HG02884 (cell line): ENCODE data around the gene SLC43A3.

Experiments
- ATAC-seq: cut with Tn5 transposase; IDR thresholded peaks from one replicate; pipeline ENCODE4 v1.9.1; 2021; ENCODE audit warnings: mild to moderate bottlenecking, moderate library complexity; ENCODE audit not compliant: unreplicated experiment

Gene SLC43A3

GRCh38 chr11:57390535-57390934, 36.4 kb downstream of the SLC43A3 start, which contains the start of gene PRG2:
PRG2 (minus strand) TSS chr11:57390650; CDS start chr11:57389944, 706 bp downstream.
- no peak for ATAC-seq

- ATAC-seq = no peak
These were observed 39.5 kb downstream of the SLC43A3 start for GRCh38 chr11:57387289-57388030.

- ATAC-seq = no peak
These were observed 40.6 kb downstream of the SLC43A3 start for GRCh38 chr11:57386178-57386940.

GRCh38 chr11:57380975-57381374, 45.9 kb downstream of the SLC43A3 start, which contains the start of gene PRG3:
PRG3 (minus strand) TSS chr11:57381150; CDS start chr11:57380708, 442 bp downstream.
- no peak for ATAC-seq

GRCh38 chr11:57379732-57380131, 47.2 kb downstream of the SLC43A3 start:
- no peak for ATAC-seq

GRCh38 chr11:57378186-57378585, 48.7 kb downstream of the SLC43A3 start:
- ATAC-seq = no peak

DNA sequence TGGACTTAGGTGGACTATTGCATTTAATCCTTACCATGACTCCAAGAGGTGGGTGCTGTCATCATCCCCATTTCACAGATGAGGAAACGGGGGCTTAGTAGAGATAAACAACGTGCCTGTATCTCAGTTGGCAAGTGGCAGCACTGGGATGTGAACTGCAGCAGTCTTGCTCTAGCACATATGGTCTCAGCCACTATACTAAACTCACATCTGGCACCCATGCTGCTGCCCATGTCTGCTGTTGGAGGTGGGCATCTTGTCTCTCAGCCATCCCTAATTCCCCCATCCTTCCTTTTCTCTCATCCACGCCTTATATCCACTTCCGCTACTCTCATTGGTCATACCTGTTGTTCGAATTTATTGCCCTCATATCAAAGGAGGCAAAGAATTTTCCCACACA, 49.8 kb downstream of the SLC43A3 start:
- ATAC-seq = no peak

DNA sequence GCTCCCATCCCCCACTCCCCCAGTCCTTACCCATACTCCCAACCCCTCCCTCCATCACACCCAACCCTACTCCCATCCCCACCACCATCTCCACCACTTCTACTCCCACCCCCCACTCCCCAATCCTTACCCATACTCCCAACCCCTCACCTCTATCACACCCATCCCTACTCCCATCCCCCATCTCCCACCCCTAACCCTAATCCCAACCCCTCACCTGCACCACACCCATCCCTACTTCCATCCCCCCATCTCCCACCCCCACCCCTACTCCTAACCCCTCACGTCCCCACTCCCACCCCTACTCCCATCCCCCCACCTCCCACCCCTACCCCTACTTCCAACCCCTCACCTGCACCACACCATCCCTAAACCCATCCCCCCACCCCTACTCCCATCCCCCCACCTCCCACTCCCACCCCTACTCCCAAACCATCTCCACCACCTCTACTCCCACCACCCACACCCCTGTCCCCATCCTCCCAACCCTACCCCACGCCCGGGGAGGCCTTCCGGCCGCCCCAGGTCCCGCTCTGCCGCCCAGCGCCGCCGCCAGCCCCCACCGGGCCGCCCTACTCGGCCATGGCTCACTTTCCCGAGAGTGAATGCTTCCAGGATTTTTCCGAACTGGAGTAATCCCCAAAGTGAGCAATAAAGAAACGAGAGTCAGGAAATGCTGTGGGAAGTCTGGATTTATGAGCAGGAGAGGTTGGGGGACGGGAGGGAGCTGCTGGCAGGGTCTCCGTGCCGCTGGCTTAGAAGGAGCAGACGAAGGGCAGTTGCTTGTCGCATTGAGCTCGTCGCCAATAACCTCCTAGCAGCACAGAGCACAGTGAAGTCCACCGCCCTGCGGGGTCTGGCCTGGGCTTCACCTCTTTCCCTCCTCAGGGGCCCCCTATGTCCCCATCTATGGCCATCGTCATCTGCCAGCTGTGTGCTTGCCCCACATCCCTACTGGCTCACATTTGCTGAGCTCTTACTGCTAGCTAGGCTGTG, 50.5 kb downstream of the SLC43A3 start:
- ATAC-seq = no peak

DNA sequence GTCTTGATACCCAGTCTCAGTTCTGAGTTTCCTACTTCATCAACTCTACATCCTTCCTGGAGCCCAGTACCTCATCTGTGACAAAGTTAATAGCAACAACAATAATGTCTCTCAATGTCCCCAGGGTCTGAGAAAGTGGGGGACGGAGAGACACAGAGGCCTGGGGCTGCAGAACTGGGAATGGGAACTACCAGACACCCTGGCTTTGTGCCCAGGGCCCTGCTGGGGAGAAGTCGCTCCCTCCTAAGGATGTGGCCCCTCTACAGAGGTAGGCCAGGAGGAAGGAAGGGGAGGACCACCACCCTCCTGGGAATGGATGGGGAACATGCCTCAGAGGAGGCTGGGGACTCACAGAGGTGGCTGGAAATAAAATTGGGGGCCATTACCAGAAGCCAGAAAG, 51.4 kb downstream of the SLC43A3 start:
- no peak for ATAC-seq

DNA sequence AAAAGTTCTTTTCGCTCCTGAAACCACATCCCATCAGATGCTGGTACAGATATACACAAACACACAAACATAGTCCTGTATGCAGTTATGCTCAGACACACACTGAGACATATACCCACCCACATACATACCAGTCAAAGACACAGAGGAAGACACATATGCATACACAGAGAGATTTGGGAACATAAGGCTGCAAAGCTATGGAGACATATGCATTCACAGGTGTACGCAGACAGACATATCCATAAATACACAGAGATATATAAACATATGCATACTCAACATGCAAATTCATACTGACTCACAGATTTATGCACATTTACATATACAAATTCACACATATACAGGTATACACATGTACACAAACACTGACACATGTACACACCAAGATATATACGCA, 52.0 kb downstream of the SLC43A3 start:
- no peak for ATAC-seq

GRCh38 chr11:57373146-57373545, 53.8 kb downstream of the SLC43A3 start:
- no peak for ATAC-seq

GRCh38 chr11:57370941-57371340, 56.0 kb downstream of the SLC43A3 start:
- ATAC-seq = no peak

GRCh38 chr11:57370251-57370650, 56.7 kb downstream of the SLC43A3 start:
- ATAC-seq = no peak

DNA sequence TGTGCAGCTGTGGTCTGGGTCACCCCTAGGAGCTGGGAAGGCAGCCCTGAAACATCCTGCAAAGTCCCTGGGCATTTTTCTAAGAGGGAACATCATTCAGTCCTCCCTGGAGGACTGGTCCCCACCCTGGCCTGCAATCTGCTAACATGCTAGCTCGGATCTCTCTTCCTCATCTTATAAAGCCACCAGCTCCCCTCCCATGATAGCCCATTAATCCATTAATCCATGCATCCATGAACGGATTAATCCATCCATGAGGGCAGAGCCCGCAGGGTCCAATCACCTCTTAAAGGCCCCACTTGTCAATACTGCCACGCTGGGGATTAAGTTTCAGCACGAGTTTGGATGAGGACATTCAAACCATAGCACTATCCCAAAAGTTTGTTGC, 58.1 kb downstream of the SLC43A3 start:
- no peak for ATAC-seq

- no peak for ATAC-seq
These were observed 58.6 kb downstream of the SLC43A3 start for GRCh38 chr11:57368106-57368844.

GRCh38 chr11:57364851-57365660, 61.9 kb downstream of the SLC43A3 start:
- ATAC-seq = no peak

GRCh38 chr11:57363131-57364080, 63.5 kb downstream of the SLC43A3 start:
- no peak for ATAC-seq

- no peak for ATAC-seq
These were observed 65.0 kb downstream of the SLC43A3 start for GRCh38 chr11:57361926-57362325.
